Measurements from ENCODE around the gene LRP1B. TPM values are rescaled to one million over a fixed set of nuclear protein-coding genes. Genes with fewer than 3 reads are reported as not detected.

Gene LRP1B
- total RNA-seq, 4 donors from 2014 or later, result 3.3 to 11.1 (median 4.6) TPM

DNA sequence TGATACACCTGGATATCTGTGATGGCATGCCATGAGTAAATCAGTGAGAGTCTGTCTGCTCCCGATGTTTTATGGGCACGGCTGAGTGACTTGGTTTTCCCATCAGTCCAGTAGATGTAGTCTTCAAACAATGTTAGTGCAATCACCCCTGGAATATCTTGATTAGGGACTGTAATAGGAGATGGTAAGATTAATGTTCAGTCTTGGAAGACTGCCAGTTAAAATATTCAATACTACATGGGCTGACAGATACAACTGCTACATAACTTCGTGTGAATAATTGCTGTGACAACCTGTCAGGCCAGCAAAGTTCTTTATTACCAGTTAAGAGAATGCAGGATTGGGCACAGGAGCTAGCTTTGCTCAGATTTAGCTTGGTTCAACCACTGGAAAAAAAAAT lies 1673.3 kb downstream of the LRP1B start:
- Histone ChIP-seq H3K27ac (no peak overlapping the region), H3K36me3 (no peaks in the 10 kb centered on the region), H3K9me3 (no peaks in the 10 kb centered on the region), H3K27me3 (no peaks in the 10 kb centered on the region), H3K4me3 (no peak overlapping the region), H3K4me1 (no peaks in the 10 kb centered on the region)
- no peak for DNase-seq
- no peak for ATAC-seq
- intact Hi-C loops (cut with DNase I; ENCODE audit: low total_unique reads), result no loop called here
- in situ Hi-C loops (cut with MboI; ENCODE audit: low sequenced_read_pairs in 4 of 4), result no loop called here
- TF ChIP-seq, protein P1, sequence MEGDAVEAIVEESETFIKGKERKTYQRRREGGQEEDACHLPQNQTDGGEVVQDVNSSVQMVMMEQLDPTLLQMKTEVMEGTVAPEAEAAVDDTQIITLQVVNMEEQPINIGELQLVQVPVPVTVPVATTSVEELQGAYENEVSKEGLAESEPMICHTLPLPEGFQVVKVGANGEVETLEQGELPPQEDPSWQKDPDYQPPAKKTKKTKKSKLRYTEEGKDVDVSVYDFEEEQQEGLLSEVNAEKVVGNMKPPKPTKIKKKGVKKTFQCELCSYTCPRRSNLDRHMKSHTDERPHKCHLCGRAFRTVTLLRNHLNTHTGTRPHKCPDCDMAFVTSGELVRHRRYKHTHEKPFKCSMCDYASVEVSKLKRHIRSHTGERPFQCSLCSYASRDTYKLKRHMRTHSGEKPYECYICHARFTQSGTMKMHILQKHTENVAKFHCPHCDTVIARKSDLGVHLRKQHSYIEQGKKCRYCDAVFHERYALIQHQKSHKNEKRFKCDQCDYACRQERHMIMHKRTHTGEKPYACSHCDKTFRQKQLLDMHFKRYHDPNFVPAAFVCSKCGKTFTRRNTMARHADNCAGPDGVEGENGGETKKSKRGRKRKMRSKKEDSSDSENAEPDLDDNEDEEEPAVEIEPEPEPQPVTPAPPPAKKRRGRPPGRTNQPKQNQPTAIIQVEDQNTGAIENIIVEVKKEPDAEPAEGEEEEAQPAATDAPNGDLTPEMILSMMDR (IDR thresholded peaks at IDR 0.05 in 4 of 5, conservative IDR thresholded peaks at IDR 0.05 in 1 of 5), result no peak
- TF ChIP-seq POLR2A (IDR thresholded peaks at IDR 0.05), result no peak

DNA sequence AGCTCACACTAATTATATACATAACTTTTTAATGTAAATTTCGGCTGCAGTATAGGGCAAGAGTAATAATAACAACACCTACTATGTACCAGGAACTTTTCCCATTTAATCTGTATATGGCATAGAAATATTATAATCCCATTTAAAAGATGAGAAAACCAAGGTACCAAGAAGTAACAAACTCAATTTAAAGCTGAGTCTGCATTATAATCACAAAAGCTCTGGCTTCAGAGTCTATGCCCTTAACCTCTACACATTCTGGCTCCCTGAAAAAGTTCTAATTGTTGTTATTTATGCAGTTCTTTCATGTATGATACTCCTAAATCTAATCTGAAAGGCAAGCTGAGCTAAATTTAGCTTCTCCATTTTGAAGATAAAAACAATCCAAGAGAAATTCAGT lies 1675.5 kb downstream of the LRP1B start:
- no peak overlapping the region for H3K4me3 ChIP-seq
- in situ Hi-C loops (cut with MboI; ENCODE audit: low sequenced_read_pairs in 4 of 4), result no loop called here
- TF ChIP-seq POLR2A (IDR thresholded peaks at IDR 0.05), result no peak
- TF ChIP-seq, protein P1 (IDR thresholded peaks at IDR 0.05 in 4 of 5, conservative IDR thresholded peaks at IDR 0.05 in 1 of 5), result no peak
- no peaks in the 10 kb centered on the region for H3K9me3 ChIP-seq
- no peaks in the 10 kb centered on the region for H3K36me3 ChIP-seq
- no peak for DNase-seq
- ATAC-seq, result no peak
- no peaks in the 10 kb centered on the region for H3K4me1 ChIP-seq
- no peak overlapping the region for H3K27ac ChIP-seq
- H3K27me3 ChIP-seq, result no peaks in the 10 kb centered on the region
- intact Hi-C loops (cut with DNase I; ENCODE audit: low total_unique reads), result no loop called here

DNA sequence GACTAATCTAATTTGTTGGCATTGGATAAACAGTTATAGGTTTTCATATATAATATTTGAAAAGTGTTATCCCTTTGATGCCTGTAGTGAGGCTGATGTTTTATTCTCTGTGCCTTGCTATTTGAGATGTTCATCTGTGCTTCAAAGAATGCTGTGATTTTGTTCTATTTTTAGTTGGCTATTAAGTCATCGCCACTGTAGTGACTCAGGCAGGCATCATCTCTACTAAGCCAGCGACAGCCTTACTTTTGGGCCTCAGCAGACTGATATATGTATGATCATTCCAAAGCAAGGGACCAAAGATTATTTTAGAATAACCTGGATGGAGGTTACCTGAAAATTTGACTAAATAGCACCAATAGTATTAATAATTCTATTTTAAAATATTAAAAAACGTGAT lies 1676.1 kb downstream of the LRP1B start:
- Histone ChIP-seq H3K4me3 (no peak overlapping the region), H3K27ac (no peak overlapping the region), H3K27me3 (no peaks in the 10 kb centered on the region), H3K9me3 (no peaks in the 10 kb centered on the region), H3K36me3 (no peaks in the 10 kb centered on the region), H3K4me1 (no peaks in the 10 kb centered on the region)
- TF ChIP-seq, protein P1 (IDR thresholded peaks at IDR 0.05 in 4 of 5, conservative IDR thresholded peaks at IDR 0.05 in 1 of 5), result no peak
- TF ChIP-seq POLR2A (IDR thresholded peaks at IDR 0.05), result no peak
- in situ Hi-C loops (cut with MboI; ENCODE audit: low sequenced_read_pairs in 4 of 4), result no loop called here
- DNase-seq (peak in 1 of 2 donors; percentile 20), ATAC-seq (peak in 1 of 2 donors; percentile 90)
- intact Hi-C loops (cut with DNase I; ENCODE audit: low total_unique reads), result no loop called here

DNA sequence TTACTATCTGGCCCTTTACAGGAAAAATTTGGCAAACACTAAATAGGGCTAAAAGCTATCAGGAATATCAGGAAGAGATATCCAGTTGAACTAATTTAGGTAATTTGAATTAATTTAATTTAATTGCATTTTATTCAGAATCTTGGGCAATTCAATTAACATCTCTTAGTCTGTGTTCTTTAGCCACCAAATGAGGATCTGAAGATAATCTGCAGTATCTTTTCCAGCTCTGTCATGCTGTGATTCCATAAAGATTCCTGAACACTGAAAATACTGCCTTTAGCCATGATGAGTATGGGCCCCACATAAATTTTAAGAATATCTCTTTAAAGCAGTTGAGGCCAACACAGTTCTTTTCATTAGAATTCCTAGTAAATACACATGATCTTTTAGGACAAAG lies 1679.5 kb downstream of the LRP1B start:
- no peaks in the 10 kb centered on the region for H3K4me1 ChIP-seq
- DNase-seq, result no peak
- no peaks in the 10 kb centered on the region for H3K36me3 ChIP-seq
- in situ Hi-C loops (cut with MboI; ENCODE audit: low sequenced_read_pairs in 4 of 4) (no loop called here), intact Hi-C loops (cut with DNase I; ENCODE audit: low total_unique reads) (no loop called here)
- TF ChIP-seq POLR2A (IDR thresholded peaks at IDR 0.05), result no peak
- TF ChIP-seq, protein P1 (IDR thresholded peaks at IDR 0.05 in 4 of 5, conservative IDR thresholded peaks at IDR 0.05 in 1 of 5), result no peak
- ATAC-seq, result no peak
- no peak overlapping the region for H3K27ac ChIP-seq
- no peaks in the 10 kb centered on the region for H3K27me3 ChIP-seq
- no peaks in the 10 kb centered on the region for H3K9me3 ChIP-seq
- no peak overlapping the region for H3K4me3 ChIP-seq

DNA sequence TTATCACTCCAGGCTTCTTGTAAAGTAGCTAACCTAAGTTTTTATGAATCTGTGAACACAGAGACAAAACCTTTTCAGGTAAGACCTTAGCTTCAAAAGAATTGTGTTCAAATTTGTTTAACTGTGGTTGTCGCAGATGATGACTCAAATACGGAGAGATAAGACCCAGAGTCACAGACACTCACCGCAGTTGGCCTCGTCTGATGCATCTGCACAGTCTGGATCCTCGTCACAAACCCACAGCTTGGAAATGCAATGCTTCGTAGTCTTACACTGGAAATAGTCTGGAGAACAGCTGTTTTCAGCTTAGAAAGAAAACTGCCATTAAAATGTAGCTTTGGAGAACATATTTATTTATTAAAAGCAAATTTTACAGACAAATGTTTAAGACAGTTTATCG lies 1688.5 kb downstream of the LRP1B start:
- Histone ChIP-seq H3K27ac (no peak overlapping the region), H3K4me3 (no peak overlapping the region), H3K9me3 (no peaks in the 10 kb centered on the region), H3K36me3 (no peaks in the 10 kb centered on the region), H3K4me1 (no peaks in the 10 kb centered on the region), H3K27me3 (no peaks in the 10 kb centered on the region)
- TF ChIP-seq POLR2A (IDR thresholded peaks at IDR 0.05), result no peak
- TF ChIP-seq, protein P1 (IDR thresholded peaks at IDR 0.05 in 4 of 5, conservative IDR thresholded peaks at IDR 0.05 in 1 of 5), result no peak
- intact Hi-C loops (cut with DNase I; ENCODE audit: low total_unique reads) (no loop called here), in situ Hi-C loops (cut with MboI; ENCODE audit: low sequenced_read_pairs in 4 of 4) (no loop called here)
- DNase-seq, result no peak
- no peak for ATAC-seq
